ENCODE measurements around the gene BFAR. TPM values are rescaled to one million over a fixed set of nuclear protein-coding genes. Genes with fewer than 3 reads are reported as not detected.

Gene BFAR
- total and polyA plus RNA-seq, 2 of the 8 experiments (the other 6 are each of a cell fraction or from before 2014, with no cell fraction given): 56.9 to 78.2 TPM

GRCh38 chr16:14669776-14670175, 37.0 kb downstream of the BFAR start:
- DNase-seq (ENCODE audit: low read depth in 1 of 2, low spot score in 2 of 2): no peak
- H3K36me3 ChIP-seq (ENCODE audit: control insufficient read depth in 2 of 4, insufficient read depth in 4 of 4, low read length in 3 of 4): peaks cover 14 to 33% (median 27%) of the 10 kb centered on the region in 4 experiments
- CTCF ChIA-PET (ENCODE audit: partially characterized antibody): no interaction called here

More at GRCh38 chr16:14669776-14670175, 37.0 kb downstream of the BFAR start:
- no peaks in the 10 kb centered on the region for H3K23me2 ChIP-seq (ENCODE audit: low read depth, low read length)
- no peak overlapping the region for H4K91ac ChIP-seq (replicated peaks; ENCODE audit: insufficient read length, low read length)
- H3K4me2 ChIP-seq (ENCODE audit: insufficient read depth in 1 of 2, low read depth in 2 of 2, low read length in 2 of 2): no peak overlapping the region
- H2BK15ac ChIP-seq (ENCODE audit: low read length): no peak overlapping the region
- H3K27me3 ChIP-seq (replicated peaks in 1 of 4; ENCODE audit: control insufficient read depth in 3 of 4, extremely low read depth in 1 of 4, insufficient read depth in 3 of 4, low read length in 3 of 4): no peaks in the 10 kb centered on the region
- H2AK5ac ChIP-seq (ENCODE audit: low read depth, low read length): no peak overlapping the region
- no peak overlapping the region for H3K4ac ChIP-seq (replicated peaks; ENCODE audit: insufficient read length, low read depth, low read length)
- no peak overlapping the region for H4K5ac ChIP-seq (ENCODE audit: insufficient read length, low read depth, low read length)
- no peak overlapping the region for H3K4me3 ChIP-seq (ENCODE audit: extremely low read depth in 1 of 4, insufficient read depth in 2 of 4, low read depth in 3 of 4, low read length in 4 of 4)
- H3K9me3 ChIP-seq (ENCODE audit: insufficient read depth in 2 of 2, low read depth in 1 of 2, low read length in 1 of 2): no peaks in the 10 kb centered on the region
- H3K79me2 ChIP-seq (ENCODE audit: control insufficient read depth in 1 of 2, insufficient read depth in 2 of 2, low read length in 2 of 2): no peaks in the 10 kb centered on the region
- H3K4me1 ChIP-seq (replicated peaks in 1 of 4; ENCODE audit: control insufficient read depth in 3 of 4, insufficient read depth in 4 of 4, low read length in 3 of 4): no peaks in the 10 kb centered on the region
- no peak overlapping the region for H3K56ac ChIP-seq (replicated peaks; ENCODE audit: insufficient read length, low read depth, low read length)
- H2BK20ac ChIP-seq (ENCODE audit: low read length): no peak overlapping the region
- POLR2A ChIA-PET (ENCODE audit: partially characterized antibody): interaction anchor here (1.3 kb wide), 1 partner anchor 19 kb away, joined by 5 read pairs; no protein-coding TSS in a partner anchor
- no peak overlapping the region for H3K18ac ChIP-seq (ENCODE audit: extremely low read depth, low read length)
- no peak overlapping the region for H3K9ac ChIP-seq (replicated peaks in 1 of 4; ENCODE audit: extremely low read depth in 1 of 4, low read depth in 3 of 4, low read length in 3 of 4)
- 94% methylated on average over 4 of the region's 4 CpGs; no CpG with 5 or more reads in 1 of the 2 experiments for WGBS, 2 experiments (ENCODE audit: extremely low coverage in 1 of 2, insufficient coverage in 1 of 2, insufficient read length in 1 of 2, insufficient replicate concordance in 2 of 2, low coverage in 1 of 2, low lambda C conversion rate in 2 of 2, missing lambda C conversion rate in 1 of 2)
- no peak overlapping the region for H2BK5ac ChIP-seq (ENCODE audit: low read depth, low read length)
- no peak overlapping the region for H2BK12ac ChIP-seq (ENCODE audit: low read depth, low read length)
- no peaks in the 10 kb centered on the region for H3K79me1 ChIP-seq (ENCODE audit: low read depth, low read length)
- no peak overlapping the region for H2AFZ ChIP-seq (ENCODE audit: low read length)
- peaks cover 2 to 3% of the 10 kb centered on the region in 2 experiments for H4K20me1 ChIP-seq (replicated peaks in 1 of 2; ENCODE audit: control insufficient read depth in 1 of 2, insufficient read depth in 2 of 2, low read length in 2 of 2)
- no peak overlapping the region for H3K23ac ChIP-seq (ENCODE audit: insufficient read length)
- no peak overlapping the region for H3K14ac ChIP-seq (ENCODE audit: insufficient read length)
- FAIRE-seq: no peak
- H3K27ac ChIP-seq (ENCODE audit: low read depth, low read length): no peak overlapping the region
- no peak for TF ChIP-seq CHD1 (IDR thresholded peaks at IDR 0.05; ENCODE audit: low read depth, low read length)
- TF ChIP-seq CTCF (IDR thresholded peaks at IDR 0.05; ENCODE audit: control extremely low read depth in 1 of 3, insufficient read depth in 1 of 3, low read depth in 1 of 3, low read length in 3 of 3): peak in 2 of 3 experiments; percentile 27 to 45; a peak in 2 of 4 replicates
- H2BK120ac ChIP-seq (replicated peaks; ENCODE audit: low read depth, low read length): no peak overlapping the region
- no peak overlapping the region for H4K8ac ChIP-seq (ENCODE audit: extremely low read depth, insufficient read depth, low read length)
